Measurements from ENCODE around the gene NFKBIL1.
"Not testable (repeated sequence)": the region's sequence is repeated elsewhere in the genome, so short reads cannot be mapped to it uniquely, and the experiment has no call there.

Gene NFKBIL1

GRCh38 chr6:31546958-31547726 lies at the start of gene NFKBIL1:
Gene NFKBIL1, plus strand, starts transcription at chr6:31547608. Its CDS starts 87 bp downstream, at chr6:31547695.
- DNase-seq = peak; percentile 98

GRCh38 chr6:31498748-31499147 lies 48.7 kb upstream of the NFKBIL1 start:
- no peak for DNase-seq

- DNase-seq = not testable (repeated sequence)
Observed at GRCh38 chr6:31499648-31500047, 47.8 kb upstream of the NFKBIL1 start.

GRCh38 chr6:31502586-31502985 lies 44.8 kb upstream of the NFKBIL1 start:
- no peak for DNase-seq

- not testable (repeated sequence) for DNase-seq
Observed at GRCh38 chr6:31509036-31509435, 38.4 kb upstream of the NFKBIL1 start.

GRCh38 chr6:31510007-31510406 lies 37.4 kb upstream of the NFKBIL1 start:
- no peak for DNase-seq

- no peak for DNase-seq
Observed at GRCh38 chr6:31513456-31514165, 33.8 kb upstream of the NFKBIL1 start.

GRCh38 chr6:31521835-31522234 lies 25.6 kb upstream of the NFKBIL1 start:
- DNase-seq = no peak

GRCh38 chr6:31525553-31525931 lies 21.9 kb upstream of the NFKBIL1 start:
- no peak for DNase-seq

GRCh38 chr6:31525932-31526591 lies 21.3 kb upstream of the NFKBIL1 start:
- DNase-seq = no peak

- no peak for DNase-seq
Observed at GRCh38 chr6:31528307-31528777, 19.1 kb upstream of the NFKBIL1 start.

- DNase-seq = no peak
Observed at GRCh38 chr6:31528821-31529328, 18.5 kb upstream of the NFKBIL1 start, which contains the start of gene MCCD1. Gene MCCD1, plus strand, starts transcription at chr6:31528962. Its CDS starts 53 bp downstream, at chr6:31529015.

GRCh38 chr6:31529329-31530150 lies 17.9 kb upstream of the NFKBIL1 start:
- no peak for DNase-seq

GRCh38 chr6:31530659-31531058 lies 16.7 kb upstream of the NFKBIL1 start:
- no peak for DNase-seq

- no peak for DNase-seq
Observed at GRCh38 chr6:31531162-31531561, 16.2 kb upstream of the NFKBIL1 start.

GRCh38 chr6:31531771-31532643 lies 15.4 kb upstream of the NFKBIL1 start:
- no peak for DNase-seq

GRCh38 chr6:31532644-31533454 lies 14.6 kb upstream of the NFKBIL1 start:
- no peak for DNase-seq

- no peak for DNase-seq
Observed at GRCh38 chr6:31533455-31533841, 14.0 kb upstream of the NFKBIL1 start.

GRCh38 chr6:31534011-31534410 lies 13.4 kb upstream of the NFKBIL1 start:
- DNase-seq = no peak

GRCh38 chr6:31534521-31535040 lies 12.8 kb upstream of the NFKBIL1 start:
- no peak for DNase-seq
